Measurements from ENCODE around the gene SBK2.

DNA sequence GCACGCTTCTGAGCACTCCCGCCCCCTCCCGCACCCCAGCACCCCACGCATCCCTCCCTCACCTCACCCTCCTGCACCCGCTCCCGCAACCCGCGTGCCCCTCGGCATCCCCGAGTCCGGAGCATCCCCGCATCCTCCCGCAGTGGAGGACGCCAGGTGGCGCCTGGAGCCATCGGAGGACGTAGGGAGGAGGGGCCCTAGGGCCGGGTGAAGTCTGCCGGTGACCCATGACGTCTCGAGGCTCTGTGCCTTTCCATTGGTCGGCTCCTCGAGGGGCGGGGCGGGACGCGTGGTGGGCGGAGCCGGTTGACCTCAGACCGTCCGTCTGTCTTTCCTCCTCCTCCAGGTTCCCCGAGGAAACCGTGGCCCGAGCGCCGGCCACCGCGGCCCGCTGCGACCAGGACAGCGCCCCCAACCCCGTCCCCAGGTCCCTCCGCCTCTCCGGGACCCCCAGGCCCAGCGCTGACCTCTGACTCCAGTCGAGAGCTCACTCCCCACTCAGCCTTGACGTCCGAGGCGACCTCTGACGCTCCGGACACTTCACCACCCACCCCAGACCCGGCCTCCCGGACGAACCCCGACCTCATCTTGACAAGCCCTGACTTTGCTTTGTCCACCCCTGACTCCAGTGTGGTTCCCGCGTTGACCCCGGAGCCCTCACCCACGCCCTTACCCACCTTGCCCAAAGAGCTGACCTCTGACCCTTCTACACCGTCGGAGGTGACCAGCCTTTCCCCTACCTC, 19.9 kb downstream of the SBK2 start:
- TF ChIP-seq CTCF (IDR thresholded peaks at IDR 0.05; ENCODE audit: insufficient read depth, low read depth, low read length), result peak; percentile 59
- TF ChIP-seq EZH2 (IDR thresholded peaks at IDR 0.05; ENCODE audit: insufficient read depth, low read length), result no peak
